ENCODE results near the gene RUNX2. TPM values are rescaled to one million over a fixed set of nuclear protein-coding genes. Genes with fewer than 3 reads are reported as not detected.

The RUNX2 gene
- total RNA-seq, 1 donor from 2014 or later = 3.7 TPM

DNA sequence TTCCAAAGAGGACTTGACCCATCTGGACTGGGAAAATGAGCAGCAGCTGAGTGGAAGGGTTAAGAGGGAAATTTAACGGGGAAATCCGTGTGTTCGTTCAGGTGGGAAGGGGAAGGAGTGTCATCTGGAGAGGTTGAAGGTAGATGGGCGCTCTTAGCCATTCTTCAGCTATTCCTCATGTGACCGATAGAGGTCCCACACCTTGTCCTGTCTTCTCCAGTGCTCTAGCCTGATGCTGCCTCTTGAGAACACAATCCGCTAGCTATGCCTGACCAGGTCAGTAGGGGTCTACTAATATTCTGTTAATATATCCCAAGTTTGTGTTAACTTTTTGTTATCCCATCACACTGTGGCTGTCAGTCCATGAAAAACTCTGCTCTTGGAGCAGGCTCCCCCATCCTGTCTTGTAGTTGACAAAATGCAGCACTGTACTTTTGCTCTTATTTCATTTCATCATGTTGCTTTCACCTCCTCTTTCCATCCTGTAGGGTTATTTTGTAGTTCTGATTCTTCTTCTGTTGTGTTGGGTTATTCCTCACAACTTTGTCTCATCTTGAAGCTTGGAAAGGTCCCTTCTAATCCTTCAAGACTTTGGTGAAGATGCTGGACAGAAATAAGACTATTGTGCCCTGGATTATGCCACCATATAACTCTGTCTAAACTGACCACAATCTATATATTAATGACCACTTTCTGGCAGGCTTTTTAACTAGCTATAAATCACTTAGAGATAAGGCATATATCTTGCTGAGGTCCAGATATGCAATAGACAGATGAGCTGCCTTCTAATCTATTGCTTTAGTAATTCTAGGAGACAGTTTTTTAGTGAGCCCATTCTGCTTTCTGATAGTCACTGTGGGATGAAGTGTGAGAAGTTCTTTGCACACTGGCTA lies 173.0 kb downstream of the RUNX2 start:
- TF ChIP-seq, protein P1, sequence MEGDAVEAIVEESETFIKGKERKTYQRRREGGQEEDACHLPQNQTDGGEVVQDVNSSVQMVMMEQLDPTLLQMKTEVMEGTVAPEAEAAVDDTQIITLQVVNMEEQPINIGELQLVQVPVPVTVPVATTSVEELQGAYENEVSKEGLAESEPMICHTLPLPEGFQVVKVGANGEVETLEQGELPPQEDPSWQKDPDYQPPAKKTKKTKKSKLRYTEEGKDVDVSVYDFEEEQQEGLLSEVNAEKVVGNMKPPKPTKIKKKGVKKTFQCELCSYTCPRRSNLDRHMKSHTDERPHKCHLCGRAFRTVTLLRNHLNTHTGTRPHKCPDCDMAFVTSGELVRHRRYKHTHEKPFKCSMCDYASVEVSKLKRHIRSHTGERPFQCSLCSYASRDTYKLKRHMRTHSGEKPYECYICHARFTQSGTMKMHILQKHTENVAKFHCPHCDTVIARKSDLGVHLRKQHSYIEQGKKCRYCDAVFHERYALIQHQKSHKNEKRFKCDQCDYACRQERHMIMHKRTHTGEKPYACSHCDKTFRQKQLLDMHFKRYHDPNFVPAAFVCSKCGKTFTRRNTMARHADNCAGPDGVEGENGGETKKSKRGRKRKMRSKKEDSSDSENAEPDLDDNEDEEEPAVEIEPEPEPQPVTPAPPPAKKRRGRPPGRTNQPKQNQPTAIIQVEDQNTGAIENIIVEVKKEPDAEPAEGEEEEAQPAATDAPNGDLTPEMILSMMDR (IDR thresholded peaks at IDR 0.05) = no peak
- Histone ChIP-seq H3K9me3 (no peaks in the 10 kb centered on the region), H3K27me3 (ENCODE audit: low read depth) (no peaks in the 10 kb centered on the region), H3K27ac (no peak overlapping the region), H3K4me3 (no peak overlapping the region), H3K4me1 (peaks cover 8% of the 10 kb centered on the region), H3K36me3 (no peaks in the 10 kb centered on the region)
- no peak for ATAC-seq
- no peak for DNase-seq
- intact Hi-C loops (cut with DNase I) = no loop called here

DNA sequence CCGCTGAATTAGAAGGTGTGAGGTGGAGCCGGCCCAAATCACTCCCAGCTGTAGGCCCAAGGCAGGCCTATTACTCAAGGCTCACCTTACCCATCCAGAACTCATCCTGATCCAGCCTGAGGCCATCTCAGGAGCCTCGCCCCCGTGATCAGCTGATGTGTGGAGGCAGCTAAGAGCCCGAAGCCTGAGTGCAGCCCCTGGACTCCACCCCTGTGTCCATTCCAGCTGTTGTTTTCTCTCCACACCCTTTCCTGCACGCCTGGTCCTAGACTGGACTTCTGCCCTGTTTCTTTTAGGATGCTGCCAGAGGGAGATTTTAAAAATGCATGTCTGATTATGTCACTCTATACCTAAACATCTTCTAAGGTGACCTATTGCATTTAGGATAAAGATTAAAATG lies 174.3 kb downstream of the RUNX2 start:
- ATAC-seq = no peak
- no peaks in the 10 kb centered on the region for H3K9me3 ChIP-seq
- intact Hi-C loops (cut with DNase I) = no loop called here
- H3K4me1 ChIP-seq = peaks cover 8% of the 10 kb centered on the region
- TF ChIP-seq, protein P1 (IDR thresholded peaks at IDR 0.05) = no peak
- no peak overlapping the region for H3K4me3 ChIP-seq
- H3K27ac ChIP-seq = no peak overlapping the region
- no peak for DNase-seq
- no peaks in the 10 kb centered on the region for H3K27me3 ChIP-seq (ENCODE audit: low read depth)
- H3K36me3 ChIP-seq = no peaks in the 10 kb centered on the region

DNA sequence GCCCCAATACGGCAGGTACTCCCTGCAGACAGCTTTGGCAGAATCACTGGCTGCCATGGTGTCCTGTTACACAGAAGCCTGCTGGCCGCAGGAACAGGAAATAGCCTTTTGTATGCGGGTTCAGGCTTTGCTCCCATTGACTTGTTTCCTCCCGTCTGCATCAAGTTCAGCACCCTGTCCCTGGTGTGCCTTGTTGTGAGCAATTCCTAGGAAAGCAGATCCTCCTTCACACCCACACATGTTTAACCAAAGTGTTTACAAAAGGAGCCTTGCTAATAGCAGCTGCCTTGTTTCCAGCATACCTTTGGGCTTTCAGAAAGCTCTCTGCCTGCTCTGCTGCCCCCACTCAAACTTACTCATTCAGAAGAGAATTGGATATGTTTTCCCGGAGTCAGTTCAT lies 176.8 kb downstream of the RUNX2 start:
- TF ChIP-seq, protein P1 (IDR thresholded peaks at IDR 0.05) = no peak
- no peak for DNase-seq

DNA sequence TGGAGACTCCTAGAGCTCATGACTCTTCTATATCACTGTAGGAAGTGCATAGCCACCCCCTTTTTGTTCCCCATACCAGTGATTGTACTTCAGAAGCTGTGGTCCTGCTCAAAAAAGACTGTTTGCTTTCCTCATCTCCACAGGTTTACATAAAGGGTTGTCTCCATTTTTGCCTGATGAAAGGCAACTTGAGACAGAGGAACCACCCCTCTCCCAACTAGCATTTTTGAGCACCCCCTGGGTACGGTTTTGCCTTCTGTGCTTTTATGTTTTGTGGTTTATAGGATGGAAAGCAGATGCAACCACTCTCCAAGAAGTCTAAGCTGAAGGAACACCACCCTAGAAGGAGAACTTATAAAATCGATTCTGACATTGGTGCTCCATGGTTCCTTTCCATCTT lies 177.3 kb downstream of the RUNX2 start:
- H3K4me3 ChIP-seq = no peak overlapping the region
- no peaks in the 10 kb centered on the region for H3K9me3 ChIP-seq
- no peaks in the 10 kb centered on the region for H3K27me3 ChIP-seq (ENCODE audit: low read depth)
- H3K4me1 ChIP-seq = no peaks in the 10 kb centered on the region
- TF ChIP-seq, protein P1 (IDR thresholded peaks at IDR 0.05) = no peak
- H3K36me3 ChIP-seq = no peaks in the 10 kb centered on the region
- no peak overlapping the region for H3K27ac ChIP-seq
- ATAC-seq = no peak
- intact Hi-C loops (cut with DNase I) = no loop called here
- DNase-seq = no peak

More for the DNA sequence above, 176.8 kb downstream of the RUNX2 start:
- Histone ChIP-seq H3K27ac (no peak overlapping the region), H3K4me1 (no peaks in the 10 kb centered on the region), H3K9me3 (no peaks in the 10 kb centered on the region), H3K36me3 (no peaks in the 10 kb centered on the region), H3K27me3 (ENCODE audit: low read depth) (no peaks in the 10 kb centered on the region), H3K4me3 (no peak overlapping the region)
- intact Hi-C loops (cut with DNase I) = no loop called here
- ATAC-seq = peak; percentile 34 to 65

DNA sequence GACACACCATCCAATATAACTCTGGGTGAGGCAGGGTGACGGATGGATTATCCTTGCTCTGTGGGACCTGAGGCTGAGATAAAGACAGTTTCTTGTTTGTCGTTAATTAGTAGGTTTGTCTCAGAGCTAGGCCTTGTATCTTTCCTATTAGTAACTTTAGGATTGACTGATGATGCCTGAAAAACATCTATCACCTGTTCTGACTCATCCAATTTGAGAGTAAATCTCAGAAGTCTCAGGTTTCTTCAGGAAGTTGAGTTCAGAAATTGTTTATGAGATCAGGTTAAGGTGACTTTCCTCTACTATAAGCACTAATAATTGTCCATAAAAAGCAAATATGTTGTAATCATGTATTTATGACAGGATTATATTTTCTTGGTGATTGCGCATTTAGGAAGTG lies 179.1 kb downstream of the RUNX2 start:
- DNase-seq = no peak
- Histone ChIP-seq H3K4me3 (no peak overlapping the region), H3K27me3 (ENCODE audit: low read depth) (no peaks in the 10 kb centered on the region), H3K9me3 (no peaks in the 10 kb centered on the region), H3K4me1 (no peaks in the 10 kb centered on the region), H3K27ac (no peak overlapping the region), H3K36me3 (no peaks in the 10 kb centered on the region)
- ATAC-seq = no peak
- TF ChIP-seq, protein P1 (IDR thresholded peaks at IDR 0.05) = no peak
- intact Hi-C loops (cut with DNase I) = no loop called here

All from lower lobe of right lung (tissue), 2 donors.